B cell (primary cell): ENCODE data around the gene STRA8.

Experiments used
- EZH2 ChIP-seq: IDR thresholded peaks from 2 replicates; pipeline ENCODE4 v1.6.1; 2012; ENCODE audit warnings: borderline replicate concordance, low read depth, mild to moderate bottlenecking, moderate library complexity, low read length; ENCODE audit not compliant: insufficient read depth, poor library complexity, severe bottlenecking
- TF ChIP-seq, protein P1 (sequence below): fragments of 200-600 bp; IDR thresholded peaks from one replicate; pipeline ENCODE4 v1.8.0; 2022; ENCODE audit warnings: antibody characterized with exemption, mild to moderate bottlenecking

DNA sequence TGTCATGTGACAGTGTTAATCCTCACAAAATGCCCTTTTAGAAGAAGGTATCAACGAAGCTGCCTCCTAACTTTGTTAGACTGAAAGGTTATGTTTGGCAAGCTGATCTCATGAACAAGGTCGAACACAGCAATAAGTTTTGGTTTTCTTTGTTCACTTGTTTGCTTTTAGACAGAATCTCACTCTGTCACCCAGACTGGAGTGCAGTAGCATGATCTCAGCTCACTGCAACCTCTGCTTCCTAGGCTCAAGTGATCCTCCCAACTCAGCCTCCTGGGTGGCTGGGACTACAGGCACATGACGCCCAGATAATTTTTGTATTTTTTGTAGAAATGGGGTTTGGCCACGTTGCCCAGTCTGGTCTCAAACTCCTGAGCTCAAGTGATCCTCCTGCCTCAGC is 1.1 kb downstream of the STRA8 start:
- TF ChIP-seq, protein P1, sequence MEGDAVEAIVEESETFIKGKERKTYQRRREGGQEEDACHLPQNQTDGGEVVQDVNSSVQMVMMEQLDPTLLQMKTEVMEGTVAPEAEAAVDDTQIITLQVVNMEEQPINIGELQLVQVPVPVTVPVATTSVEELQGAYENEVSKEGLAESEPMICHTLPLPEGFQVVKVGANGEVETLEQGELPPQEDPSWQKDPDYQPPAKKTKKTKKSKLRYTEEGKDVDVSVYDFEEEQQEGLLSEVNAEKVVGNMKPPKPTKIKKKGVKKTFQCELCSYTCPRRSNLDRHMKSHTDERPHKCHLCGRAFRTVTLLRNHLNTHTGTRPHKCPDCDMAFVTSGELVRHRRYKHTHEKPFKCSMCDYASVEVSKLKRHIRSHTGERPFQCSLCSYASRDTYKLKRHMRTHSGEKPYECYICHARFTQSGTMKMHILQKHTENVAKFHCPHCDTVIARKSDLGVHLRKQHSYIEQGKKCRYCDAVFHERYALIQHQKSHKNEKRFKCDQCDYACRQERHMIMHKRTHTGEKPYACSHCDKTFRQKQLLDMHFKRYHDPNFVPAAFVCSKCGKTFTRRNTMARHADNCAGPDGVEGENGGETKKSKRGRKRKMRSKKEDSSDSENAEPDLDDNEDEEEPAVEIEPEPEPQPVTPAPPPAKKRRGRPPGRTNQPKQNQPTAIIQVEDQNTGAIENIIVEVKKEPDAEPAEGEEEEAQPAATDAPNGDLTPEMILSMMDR, result no peak
- no peak for TF ChIP-seq EZH2
